B cell (primary cell): Measurements from ENCODE around the gene BAIAP2L1. TPM values are rescaled to one million over a fixed set of nuclear protein-coding genes. Genes with fewer than 3 reads are reported as not detected.

ENCODE experiments used
- ATAC-seq: fragments of 200-7000 bp; cut with Tn5 transposase; one replicate; pipeline ENCODE4 v1.10.0; 2021; ENCODE audit warnings: low read depth, mild to moderate bottlenecking, moderate number of reproducible peaks, moderate library complexity
- CTCF ChIA-PET: fragments of 350-600 bp; sonication (Branson Sonifier 250); formaldehyde crosslinking; loops from one replicate; lab custom pipeline; 2021; ENCODE audit warnings: antibody characterized with exemption, inconsistent platforms; lab: Charles Lee
- POLR2A ChIA-PET: fragments of 350-600 bp; sonication (Branson Sonifier 250); formaldehyde crosslinking; loops from one replicate; lab custom pipeline; 2021; ENCODE audit warnings: antibody characterized with exemption; lab: Charles Lee
- DNase-seq: peaks from one replicate; pipeline ENCODE4 v3.0.0; 2013
- H2AFZ ChIP-seq: 2 replicates; pipeline ENCODE4 v1.6.1; 2012; ENCODE audit warnings: mild to moderate bottlenecking, low read depth, low read length; ENCODE audit not compliant: insufficient read depth, poor library complexity, severe bottlenecking
- H3K27ac ChIP-seq, 2 donors: 1 replicate in 1 of 2; 2 replicates in 1 of 2; pipeline ENCODE4 v1.5.1; 2012 to 2013; ENCODE audit warnings: low read length in 2 of 2, mild to moderate bottlenecking in 2 of 2, moderate library complexity in 1 of 2
- H3K27me3 ChIP-seq, 4 experiments: fragments of 200-600 bp in 1 of 4; sonication (generic) in 1 of 4; replicated peaks in 1 of 4; 1 replicate in 2 of 4; 2 replicates in 2 of 4; pipeline versions ENCODE4 v1.6.1 to v1.7.0; 2013 to 2016; ENCODE audit warnings: low read length in 3 of 4, mild to moderate bottlenecking in 2 of 4, mixed read lengths in 1 of 4, moderate library complexity in 1 of 4; ENCODE audit not compliant: insufficient read depth in 4 of 4, control insufficient read depth in 3 of 4; ENCODE audit errors: control extremely low read depth in 1 of 4
- H3K36me3 ChIP-seq, 2 experiments: replicated peaks in 1 of 2; 1 replicate in 1 of 2; 2 replicates in 1 of 2; pipeline versions ENCODE4 v1.6.1 to v1.7.1; 2013; ENCODE audit warnings: low read length in 1 of 2; ENCODE audit not compliant: insufficient read depth in 2 of 2, control insufficient read depth in 1 of 2; ENCODE audit errors: control extremely low read depth in 1 of 2, extremely low read depth in 1 of 2
- H3K4me1 ChIP-seq, 2 donors: fragments of 200-600 bp in 1 of 2; sonication (generic) in 1 of 2; 1 replicate in 1 of 2; 2 replicates in 1 of 2; pipeline versions ENCODE4 v1.5.1 to v1.6.1; 2013 to 2017; ENCODE audit warnings: low read length in 2 of 2; ENCODE audit not compliant: control insufficient read depth in 2 of 2, insufficient read depth in 2 of 2
- H3K4me2 ChIP-seq: replicated peaks from 2 replicates; pipeline ENCODE3; 2012; ENCODE audit warnings: mild to moderate bottlenecking, low read depth, low read length; ENCODE audit not compliant: poor library complexity, severe bottlenecking
- H3K4me3 ChIP-seq, 5 experiments: fragments of 200-600 bp in 1 of 5; sonication (generic) in 1 of 5; 1 replicate in 3 of 5; 2 replicates in 2 of 5; pipeline versions ENCODE4 v1.5.1 to v1.7.0; 2011 to 2016; ENCODE audit warnings: low read length in 4 of 5, mild to moderate bottlenecking in 4 of 5, low read depth in 2 of 5, control low read depth in 1 of 5, moderate library complexity in 1 of 5; ENCODE audit not compliant: insufficient read depth in 1 of 5; ENCODE audit errors: control extremely low read depth in 1 of 5, extremely low read depth in 1 of 5
- H3K79me2 ChIP-seq: fragments of 200-600 bp; sonication (generic); one replicate; pipeline ENCODE4 v1.6.0; 2016; ENCODE audit warnings: low read length; ENCODE audit not compliant: control insufficient read depth, insufficient read depth
- H3K9ac ChIP-seq: fragments of 200-600 bp; sonication (generic); 2 replicates; pipeline ENCODE4 v1.6.1; 2017; ENCODE audit warnings: mild to moderate bottlenecking, low read length, moderate library complexity
- H3K9me3 ChIP-seq, 3 donors: one replicate each; pipeline versions ENCODE4 v1.6.1 to v1.7.1; 2013; ENCODE audit warnings: low read length in 2 of 3; ENCODE audit not compliant: control insufficient read depth in 2 of 3, insufficient read depth in 1 of 3; ENCODE audit errors: control extremely low read depth in 1 of 3
- H4K20me1 ChIP-seq: 2 replicates; pipeline ENCODE4 v1.6.0; 2012; ENCODE audit warnings: mild to moderate bottlenecking, low read length; ENCODE audit not compliant: insufficient read depth, control insufficient read depth, poor library complexity, severe bottlenecking
- H3K27ac Mint-ChIP-seq: one replicate; pipeline ENCODE4 v1.8.0; 2021; ENCODE audit warnings: mixed read lengths
- H3K27me3 Mint-ChIP-seq: one replicate; pipeline ENCODE4 v1.8.0; 2021; ENCODE audit warnings: mixed read lengths
- H3K4me1 Mint-ChIP-seq: one replicate; pipeline ENCODE4 v1.8.0; 2021; ENCODE audit warnings: mixed read lengths
- H3K4me3 Mint-ChIP-seq: one replicate; pipeline ENCODE4 v1.8.0; 2021; ENCODE audit warnings: mixed read lengths
- H3K9me3 Mint-ChIP-seq: one replicate; pipeline ENCODE4 v1.8.0; 2022; ENCODE audit warnings: mixed read lengths; ENCODE audit not compliant: insufficient read depth
- EZH2 ChIP-seq: IDR thresholded peaks from 2 replicates; pipeline ENCODE4 v1.6.1; 2012; ENCODE audit warnings: borderline replicate concordance, low read depth, mild to moderate bottlenecking, moderate library complexity, low read length; ENCODE audit not compliant: insufficient read depth, poor library complexity, severe bottlenecking
- WGBS: methylation state at CpG from one replicate; pipeline ENCODE4 v1.1.5; 2013; ENCODE audit warnings: missing lambda C conversion rate; ENCODE audit not compliant: insufficient coverage; 5-methylcytosine and 5-hydroxymethylcytosine counted together
- intact Hi-C: fragments of 100-400 bp; cut with micrococcal nuclease; formaldehyde crosslinking; loops from one replicate; pipeline ENCODE4 v1.10.0; 2022
- polyA plus RNA-seq: library from polyadenylated mRNA; depleted of rRNA; stranded (reverse); fragments of >200 nt; gene quantifications from 2 replicates; pipeline ENCODE4 v1.2.3, GENCODE V29; 2012
- total RNA-seq, 2 donors: library from RNA; stranded (reverse); fragments of 120-200 nt in 1 of 2; gene quantifications; 1 replicate in 1 of 2; 2 replicates in 1 of 2; pipeline versions ENCODE4 v1.2.3 to v1.2.4, GENCODE V29; 2013 to 2022
- TF ChIP-seq, protein P1 (sequence below): fragments of 200-600 bp; IDR thresholded peaks from one replicate; pipeline ENCODE4 v1.8.0; 2022; ENCODE audit warnings: antibody characterized with exemption, mild to moderate bottlenecking

BAIAP2L1 gene
- total and polyA plus RNA-seq, 2 donors (not counting 1 experiment from before 2014, with no cell fraction given): 1.5 to 3.7 TPM

GRCh38 chr7:98322331-98323270 is 78.3 kb downstream of the BAIAP2L1 start:
- no peak overlapping the region for H3K27ac ChIP-seq
- no peak overlapping the region for H3K4me3 Mint-ChIP-seq
- TF ChIP-seq, protein P1, sequence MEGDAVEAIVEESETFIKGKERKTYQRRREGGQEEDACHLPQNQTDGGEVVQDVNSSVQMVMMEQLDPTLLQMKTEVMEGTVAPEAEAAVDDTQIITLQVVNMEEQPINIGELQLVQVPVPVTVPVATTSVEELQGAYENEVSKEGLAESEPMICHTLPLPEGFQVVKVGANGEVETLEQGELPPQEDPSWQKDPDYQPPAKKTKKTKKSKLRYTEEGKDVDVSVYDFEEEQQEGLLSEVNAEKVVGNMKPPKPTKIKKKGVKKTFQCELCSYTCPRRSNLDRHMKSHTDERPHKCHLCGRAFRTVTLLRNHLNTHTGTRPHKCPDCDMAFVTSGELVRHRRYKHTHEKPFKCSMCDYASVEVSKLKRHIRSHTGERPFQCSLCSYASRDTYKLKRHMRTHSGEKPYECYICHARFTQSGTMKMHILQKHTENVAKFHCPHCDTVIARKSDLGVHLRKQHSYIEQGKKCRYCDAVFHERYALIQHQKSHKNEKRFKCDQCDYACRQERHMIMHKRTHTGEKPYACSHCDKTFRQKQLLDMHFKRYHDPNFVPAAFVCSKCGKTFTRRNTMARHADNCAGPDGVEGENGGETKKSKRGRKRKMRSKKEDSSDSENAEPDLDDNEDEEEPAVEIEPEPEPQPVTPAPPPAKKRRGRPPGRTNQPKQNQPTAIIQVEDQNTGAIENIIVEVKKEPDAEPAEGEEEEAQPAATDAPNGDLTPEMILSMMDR: no peak
- TF ChIP-seq EZH2: no peak
- no peak overlapping the region for H2AFZ ChIP-seq
- H3K9ac ChIP-seq: no peak overlapping the region
- DNase-seq (no peak), ATAC-seq (no peak)
- no peaks in the 10 kb centered on the region for H3K36me3 ChIP-seq
- H3K4me3 ChIP-seq: no peak overlapping the region
- H3K4me1 Mint-ChIP-seq: peaks cover 3% of the 10 kb centered on the region
- ChIA-PET CTCF (no interaction called here), POLR2A (no interaction called here)
- H3K79me2 ChIP-seq: no peaks in the 10 kb centered on the region
- H3K4me2 ChIP-seq: no peak overlapping the region
- H3K27me3 ChIP-seq: peaks cover 0 to 20% (median 8%) of the 10 kb centered on the region in 4 experiments
- no peaks in the 10 kb centered on the region for H3K9me3 Mint-ChIP-seq
- H3K9me3 ChIP-seq: peaks cover 0 to 4% (median 0%) of the 10 kb centered on the region in 3 donors
- peaks cover 36% of the 10 kb centered on the region for H3K27me3 Mint-ChIP-seq
- no peak overlapping the region for H3K27ac Mint-ChIP-seq
- 85% methylated on average over 24 of the region's 24 CpGs for WGBS
- no peaks in the 10 kb centered on the region for H3K4me1 ChIP-seq
- intact Hi-C loops: no loop called here
- no peaks in the 10 kb centered on the region for H4K20me1 ChIP-seq

DNA sequence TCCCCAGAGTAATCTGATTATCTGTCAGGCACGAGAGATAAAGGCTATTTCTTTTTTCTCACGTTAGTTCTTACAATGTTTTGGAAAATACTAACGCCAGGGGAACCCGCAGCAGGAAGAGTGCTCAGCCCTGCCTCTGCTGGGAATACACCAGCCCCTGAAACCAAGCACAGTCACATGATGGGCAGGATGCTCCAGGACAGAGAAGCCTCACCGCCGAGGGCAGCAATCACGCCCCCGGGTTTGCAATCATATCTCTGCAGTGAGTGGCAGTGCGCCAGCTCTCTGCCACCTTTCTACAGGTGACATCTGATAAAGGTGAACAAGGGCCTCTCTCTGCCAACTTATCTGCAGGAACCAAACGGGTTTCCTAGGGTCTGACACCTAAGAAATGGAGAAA is 79.6 kb downstream of the BAIAP2L1 start:
- Histone ChIP-seq H4K20me1 (no peaks in the 10 kb centered on the region), H3K36me3 (no peaks in the 10 kb centered on the region), H3K27me3 (peaks cover 0 to 26% (median 16%) of the 10 kb centered on the region in 4 experiments), H3K9ac (no peak overlapping the region), H3K79me2 (no peaks in the 10 kb centered on the region), H3K27ac (no peak overlapping the region), H3K4me1 (peaks cover 0 to 2% of the 10 kb centered on the region in 2 donors), H3K4me3 (no peak overlapping the region), H3K4me2 (no peak overlapping the region), H2AFZ (no peak overlapping the region), H3K9me3 (peaks cover 0 to 4% (median 0%) of the 10 kb centered on the region in 3 donors)
- Mint-ChIP-seq H3K4me3 (no peak overlapping the region), H3K9me3 (no peaks in the 10 kb centered on the region), H3K4me1 (peaks cover 13% of the 10 kb centered on the region), H3K27me3 (peaks cover 46% of the 10 kb centered on the region), H3K27ac (no peak overlapping the region)
- DNase-seq (no peak), ATAC-seq (no peak)
- CTCF ChIA-PET: no interaction called here
- 84% methylated on average over 4 of the region's 10 CpGs for WGBS
- POLR2A ChIA-PET: no interaction called here
- TF ChIP-seq, protein P1: no peak
- no peak for TF ChIP-seq EZH2
- intact Hi-C loops: no loop called here
